Endothelial cell of umbilical vein (primary cell): ENCODE results near the gene KDM4B. TPM values are rescaled to one million over a fixed set of nuclear protein-coding genes. Genes with fewer than 3 reads are reported as not detected.

Experiments used
- BruUV-seq: library from RNA; stranded (reverse); fragments of 400-500 nt; replicated peaks from 2 replicates; lab custom pipeline; 2021; lab: Mats Ljungman, UMichigan
- CTCF ChIA-PET: fragments of 300-600, 350-600 bp; sonication (Branson Sonifier 250); formaldehyde crosslinking; loops from one replicate; lab custom pipeline; 2021; ENCODE audit warnings: antibody characterized with exemption, inconsistent platforms; lab: Charles Lee
- POLR2A ChIA-PET: fragments of 300-600, 350-600 bp; sonication (Branson Sonifier 250); formaldehyde crosslinking; loops from one replicate; lab custom pipeline; 2021; ENCODE audit warnings: antibody characterized with exemption, inconsistent platforms; lab: Charles Lee
- DNase-seq: peaks from one replicate; pipeline ENCODE4 v3.0.0-alpha.2; 2011; ENCODE audit warnings: low read depth, low spot score
- FAIRE-seq: peaks from 2 replicates; lab custom pipeline; 2011; peaks lifted over from hg19 to GRCh38; lab: Jason Lieb, UNC
- H2AFZ ChIP-seq: 2 replicates; pipeline ENCODE4 v1.6.0; 2012; ENCODE audit warnings: low read depth, low read length, control low read depth, inconsistent platforms
- H3K27ac ChIP-seq: 2 replicates; pipeline ENCODE4 v1.5.1; 2011; ENCODE audit warnings: low read depth, mild to moderate bottlenecking, control low read depth, low read length, moderate library complexity; ENCODE audit not compliant: insufficient read depth
- H3K27me3 ChIP-seq, 2 experiments: 2 replicates each; pipeline versions ENCODE4 v1.6.0 to v1.6.1; 2011; ENCODE audit warnings: low read length in 2 of 2, mixed read lengths in 1 of 2; ENCODE audit not compliant: control insufficient read depth in 2 of 2, insufficient read depth in 2 of 2
- H3K36me3 ChIP-seq, 2 experiments: 2 replicates in 1 of 2; 3 replicates in 1 of 2; pipeline ENCODE4 v1.5.1; 2011; ENCODE audit warnings: low read length in 2 of 2, mild to moderate bottlenecking in 1 of 2, moderate library complexity in 1 of 2; ENCODE audit not compliant: control insufficient read depth in 2 of 2, insufficient read depth in 2 of 2; ENCODE audit errors: extremely low read depth in 1 of 2
- H3K4me1 ChIP-seq: 3 replicates; pipeline ENCODE4 v1.5.1; 2011; ENCODE audit warnings: mild to moderate bottlenecking, low read length; ENCODE audit not compliant: control insufficient read depth, insufficient read depth; ENCODE audit errors: extremely low read depth
- H3K4me2 ChIP-seq: 2 replicates; pipeline ENCODE4 v1.6.1; 2011; ENCODE audit warnings: low read length, control low read depth, mixed read lengths; ENCODE audit not compliant: insufficient read depth
- H3K4me3 ChIP-seq, 3 experiments: fragments of 200-600 bp in 1 of 3; sonication (generic), shearing (Covaris generic) in 1 of 3; replicated peaks in 1 of 3; 2 replicates each; pipeline ENCODE4 v1.5.1; 2011 to 2016; ENCODE audit warnings: control low read depth in 3 of 3, low read length in 3 of 3, mild to moderate bottlenecking in 2 of 3, inconsistent platforms in 1 of 3, low read depth in 1 of 3, moderate library complexity in 1 of 3; ENCODE audit not compliant: insufficient read depth in 1 of 3
- H3K79me2 ChIP-seq: 2 replicates; pipeline ENCODE4 v1.6.0; 2012; ENCODE audit warnings: low read length, inconsistent platforms; ENCODE audit not compliant: control insufficient read depth, insufficient read depth
- H3K9ac ChIP-seq: replicated peaks from 2 replicates; pipeline ENCODE3; 2011; ENCODE audit warnings: low read length, control low read depth; ENCODE audit not compliant: insufficient read depth; ENCODE audit errors: extremely low read depth
- H3K9me1 ChIP-seq: replicated peaks from 3 replicates; pipeline ENCODE4 v1.6.0; 2011; ENCODE audit warnings: mild to moderate bottlenecking, low read length; ENCODE audit not compliant: control insufficient read depth, insufficient read depth; ENCODE audit errors: extremely low read depth
- H3K9me3 ChIP-seq: replicated peaks from 2 replicates; pipeline ENCODE4 v1.5.1; 2012; ENCODE audit warnings: low read length, inconsistent platforms; ENCODE audit not compliant: control insufficient read depth, insufficient read depth
- H4K20me1 ChIP-seq: replicated peaks from 2 replicates; pipeline ENCODE3; 2011; ENCODE audit warnings: mild to moderate bottlenecking, low read length; ENCODE audit not compliant: control insufficient read depth, insufficient read depth; ENCODE audit errors: extremely low read depth
- GATA2 ChIP-seq: IDR thresholded peaks from 2 replicates; pipeline ENCODE4 v1.7.0; 2011; ENCODE audit warnings: low read depth, mild to moderate bottlenecking, moderate library complexity, mixed read lengths, low read length; ENCODE audit not compliant: insufficient read length, insufficient read depth
- JUN ChIP-seq: IDR thresholded peaks from 2 replicates; pipeline ENCODE4 v1.6.1; 2011; ENCODE audit warnings: borderline replicate concordance, low read depth; ENCODE audit not compliant: insufficient read length, insufficient read depth
- POLR2A ChIP-seq: IDR thresholded peaks from 2 replicates; pipeline ENCODE4 v1.6.1; 2012; ENCODE audit warnings: low read depth, mild to moderate bottlenecking, control low read depth, low read length
- POLR2AphosphoS5 ChIP-seq: IDR thresholded peaks from 2 replicates; pipeline ENCODE4 v1.6.1; 2012; ENCODE audit warnings: low read depth, mild to moderate bottlenecking, control low read depth, low read length, moderate library complexity; ENCODE audit not compliant: insufficient read depth
- dilution Hi-C: fragments of 300-500 bp; cut with MboI; formaldehyde crosslinking; loops from one replicate; pipeline ENCODE4 v1.15.0; 2019; ENCODE audit warnings: low sequenced_read_pairs; ENCODE audit not compliant: extremely low pct_ligation_motif_present
- intact Hi-C: fragments of 100-400 bp; cut with micrococcal nuclease; formaldehyde crosslinking; loops from one replicate; pipeline ENCODE4 v1.10.0; 2022
- polyA plus RNA-seq, 4 experiments: library from polyadenylated mRNA; depleted of rRNA in 3 of 4; stranded (reverse) in 3 of 4; unstranded in 1 of 4; fragments of >200 nt; gene quantifications; 2 replicates each; pipeline versions ENCODE4 v1.2.1 to v1.2.3, GENCODE V29; 2011 to 2012; ENCODE audit warnings: missing spikeins in 1 of 4
- total RNA-seq: library from RNA; stranded (reverse); gene quantifications from 2 replicates; pipeline ENCODE4 v1.2.3, GENCODE V29; 2021

Gene KDM4B
- total and polyA plus RNA-seq, 2 donors (not counting 3 experiments of a cell fraction or from before 2014, with no cell fraction given) = 12.4 to 37.2 TPM

DNA sequence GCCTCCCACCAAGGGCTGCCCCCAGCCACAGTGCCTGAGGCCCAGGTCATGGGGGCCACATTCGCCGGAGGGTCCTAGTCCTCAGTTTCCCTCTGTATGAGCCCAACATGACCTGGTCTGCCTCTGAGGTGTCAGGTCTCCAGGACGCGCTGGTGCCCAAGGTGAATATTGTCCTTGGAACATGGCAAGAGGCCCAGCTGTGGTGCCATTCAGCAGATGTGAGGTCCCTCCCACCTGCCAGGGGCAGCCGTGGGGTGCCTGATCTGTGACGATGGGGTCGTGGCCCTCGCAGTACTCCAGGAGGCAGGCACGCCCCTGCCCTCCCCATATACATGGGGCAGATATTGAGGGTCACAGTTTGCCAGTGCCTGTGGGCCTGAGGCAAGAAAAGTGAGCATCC lies 151.9 kb downstream of the KDM4B start:
- TF ChIP-seq JUN (no peak), POLR2A (no peak), POLR2AphosphoS5 (no peak)
- ChIA-PET CTCF (no interaction called here), POLR2A (no interaction called here)
- intact Hi-C loops = no loop called here
- DNase-seq (no peak), FAIRE-seq (no peak)
- H3K36me3 ChIP-seq = peaks cover 0 to 17% of the 10 kb centered on the region in 2 experiments
- no peaks in the 10 kb centered on the region for H3K9me3 ChIP-seq
- H3K27me3 ChIP-seq = no peaks in the 10 kb centered on the region
- no peak overlapping the region for H3K9ac ChIP-seq
- dilution Hi-C loops = no loop called here
- H2AFZ ChIP-seq = no peak overlapping the region
- no peak overlapping the region for H3K4me3 ChIP-seq
- no peaks in the 10 kb centered on the region for H4K20me1 ChIP-seq
- H3K9me1 ChIP-seq = no peaks in the 10 kb centered on the region
- H3K27ac ChIP-seq = no peak overlapping the region
- no peaks in the 10 kb centered on the region for H3K4me1 ChIP-seq
- no TSS peak for BruUV-seq
- H3K79me2 ChIP-seq = no peaks in the 10 kb centered on the region
- no peak overlapping the region for H3K4me2 ChIP-seq

GRCh38 chr19:5121266-5122120 lies 152.6 kb downstream of the KDM4B start:
- Histone ChIP-seq H4K20me1 (no peaks in the 10 kb centered on the region), H3K4me2 (no peak overlapping the region), H3K27ac (no peak overlapping the region), H3K4me1 (no peaks in the 10 kb centered on the region), H3K27me3 (no peaks in the 10 kb centered on the region), H2AFZ (no peak overlapping the region), H3K79me2 (no peaks in the 10 kb centered on the region), H3K9me1 (no peaks in the 10 kb centered on the region), H3K9ac (no peak overlapping the region), H3K36me3 (peaks cover 0 to 17% of the 10 kb centered on the region in 2 experiments), H3K9me3 (no peaks in the 10 kb centered on the region), H3K4me3 (no peak overlapping the region)
- no peak for FAIRE-seq
- ChIA-PET CTCF (no interaction called here), POLR2A (no interaction called here)
- no TSS peak for BruUV-seq
- no peak for DNase-seq
- TF ChIP-seq GATA2 = no peak
- intact Hi-C loops = no loop called here
- dilution Hi-C loops = no loop called here
